WTC11 (cell line): ENCODE measurements around the gene SOX5.

ENCODE experiments used
- ATF1 ChIP-seq: sonication (generic); formaldehyde crosslinking; IDR thresholded peaks from 2 replicates; pipeline ENCODE4 v1.8.1; 2023; ENCODE audit warnings: mild to moderate bottlenecking, moderate library complexity, missing genetic modification reagents
- CTCF ChIP-seq: fragments of 200-600 bp; IDR thresholded peaks from 2 replicates; pipeline ENCODE4 v1.8.0; 2022; ENCODE audit warnings: antibody characterized with exemption
- TEAD1 ChIP-seq: sonication (generic); formaldehyde crosslinking; IDR thresholded peaks from 2 replicates; pipeline ENCODE4 v1.8.0; 2022; ENCODE audit warnings: mild to moderate bottlenecking, missing genetic modification reagents
- TEAD4 ChIP-seq: sonication (generic); formaldehyde crosslinking; IDR thresholded peaks from 2 replicates; pipeline ENCODE4 v1.8.0; 2022; ENCODE audit warnings: mild to moderate bottlenecking, missing genetic modification reagents
- TF ChIP-seq, protein P1 (sequence below): sonication (generic); formaldehyde crosslinking; IDR thresholded peaks from 2 replicates; pipeline ENCODE4 v1.8.0; 2023; ENCODE audit warnings: missing genetic modification reagents, mild to moderate bottlenecking, borderline replicate concordance
- TF ChIP-seq, protein P2 (sequence below): sonication (generic); formaldehyde crosslinking; conservative IDR thresholded peaks from 2 replicates; pipeline ENCODE4 v1.8.1; 2022; ENCODE audit warnings: mild to moderate bottlenecking, missing genetic modification reagents
- TF ChIP-seq, protein P3 (sequence below): sonication (generic); formaldehyde crosslinking; IDR thresholded peaks from 2 replicates; pipeline ENCODE4 v1.8.1; 2022; ENCODE audit warnings: low read depth, missing genetic modification reagents, borderline replicate concordance

DNA sequence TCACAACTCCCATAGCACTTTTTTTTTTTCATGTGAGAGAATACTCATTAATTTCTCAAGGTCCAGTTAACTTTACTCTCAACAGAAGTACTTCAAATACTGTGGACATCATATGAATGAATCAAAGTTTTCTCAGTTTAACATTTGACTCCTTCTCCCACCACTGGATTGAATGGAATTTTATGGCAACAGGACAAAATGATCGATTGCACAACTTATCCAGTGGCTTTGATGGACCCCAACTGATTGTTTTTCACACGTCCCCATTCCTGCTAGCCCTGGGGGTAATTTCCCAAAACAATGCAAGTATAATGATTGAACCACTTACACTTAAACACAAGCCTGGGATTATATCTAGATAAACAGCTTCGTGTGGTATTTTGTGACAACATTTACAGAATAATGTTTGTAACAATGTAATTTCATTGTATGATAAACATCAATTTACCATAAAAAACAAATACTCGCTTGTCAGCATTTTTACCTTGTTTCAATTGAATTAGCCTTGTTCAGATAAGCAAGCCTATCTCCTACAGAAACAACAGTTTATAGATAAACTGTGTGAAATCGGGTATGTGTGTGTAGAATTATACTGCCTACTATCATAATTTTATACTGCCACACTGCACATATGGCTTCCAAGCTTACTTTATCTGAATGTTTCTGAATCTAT lies 60.9 kb downstream of the SOX5 start:
- TF ChIP-seq CTCF (no peak), TEAD4 (CRISPR knock-in tag) (no peak), ATF1 (CRISPR knock-in tag) (no peak), TEAD1 (no peak)
- TF ChIP-seq, protein P1, sequence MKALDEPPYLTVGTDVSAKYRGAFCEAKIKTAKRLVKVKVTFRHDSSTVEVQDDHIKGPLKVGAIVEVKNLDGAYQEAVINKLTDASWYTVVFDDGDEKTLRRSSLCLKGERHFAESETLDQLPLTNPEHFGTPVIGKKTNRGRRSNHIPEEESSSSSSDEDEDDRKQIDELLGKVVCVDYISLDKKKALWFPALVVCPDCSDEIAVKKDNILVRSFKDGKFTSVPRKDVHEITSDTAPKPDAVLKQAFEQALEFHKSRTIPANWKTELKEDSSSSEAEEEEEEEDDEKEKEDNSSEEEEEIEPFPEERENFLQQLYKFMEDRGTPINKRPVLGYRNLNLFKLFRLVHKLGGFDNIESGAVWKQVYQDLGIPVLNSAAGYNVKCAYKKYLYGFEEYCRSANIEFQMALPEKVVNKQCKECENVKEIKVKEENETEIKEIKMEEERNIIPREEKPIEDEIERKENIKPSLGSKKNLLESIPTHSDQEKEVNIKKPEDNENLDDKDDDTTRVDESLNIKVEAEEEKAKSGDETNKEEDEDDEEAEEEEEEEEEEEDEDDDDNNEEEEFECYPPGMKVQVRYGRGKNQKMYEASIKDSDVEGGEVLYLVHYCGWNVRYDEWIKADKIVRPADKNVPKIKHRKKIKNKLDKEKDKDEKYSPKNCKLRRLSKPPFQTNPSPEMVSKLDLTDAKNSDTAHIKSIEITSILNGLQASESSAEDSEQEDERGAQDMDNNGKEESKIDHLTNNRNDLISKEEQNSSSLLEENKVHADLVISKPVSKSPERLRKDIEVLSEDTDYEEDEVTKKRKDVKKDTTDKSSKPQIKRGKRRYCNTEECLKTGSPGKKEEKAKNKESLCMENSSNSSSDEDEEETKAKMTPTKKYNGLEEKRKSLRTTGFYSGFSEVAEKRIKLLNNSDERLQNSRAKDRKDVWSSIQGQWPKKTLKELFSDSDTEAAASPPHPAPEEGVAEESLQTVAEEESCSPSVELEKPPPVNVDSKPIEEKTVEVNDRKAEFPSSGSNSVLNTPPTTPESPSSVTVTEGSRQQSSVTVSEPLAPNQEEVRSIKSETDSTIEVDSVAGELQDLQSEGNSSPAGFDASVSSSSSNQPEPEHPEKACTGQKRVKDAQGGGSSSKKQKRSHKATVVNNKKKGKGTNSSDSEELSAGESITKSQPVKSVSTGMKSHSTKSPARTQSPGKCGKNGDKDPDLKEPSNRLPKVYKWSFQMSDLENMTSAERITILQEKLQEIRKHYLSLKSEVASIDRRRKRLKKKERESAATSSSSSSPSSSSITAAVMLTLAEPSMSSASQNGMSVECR (CRISPR knock-in tag), result no peak
- TF ChIP-seq, protein P2, sequence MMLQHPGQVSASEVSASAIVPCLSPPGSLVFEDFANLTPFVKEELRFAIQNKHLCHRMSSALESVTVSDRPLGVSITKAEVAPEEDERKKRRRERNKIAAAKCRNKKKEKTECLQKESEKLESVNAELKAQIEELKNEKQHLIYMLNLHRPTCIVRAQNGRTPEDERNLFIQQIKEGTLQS (CRISPR knock-in tag), result no peak
- TF ChIP-seq, protein P3, sequence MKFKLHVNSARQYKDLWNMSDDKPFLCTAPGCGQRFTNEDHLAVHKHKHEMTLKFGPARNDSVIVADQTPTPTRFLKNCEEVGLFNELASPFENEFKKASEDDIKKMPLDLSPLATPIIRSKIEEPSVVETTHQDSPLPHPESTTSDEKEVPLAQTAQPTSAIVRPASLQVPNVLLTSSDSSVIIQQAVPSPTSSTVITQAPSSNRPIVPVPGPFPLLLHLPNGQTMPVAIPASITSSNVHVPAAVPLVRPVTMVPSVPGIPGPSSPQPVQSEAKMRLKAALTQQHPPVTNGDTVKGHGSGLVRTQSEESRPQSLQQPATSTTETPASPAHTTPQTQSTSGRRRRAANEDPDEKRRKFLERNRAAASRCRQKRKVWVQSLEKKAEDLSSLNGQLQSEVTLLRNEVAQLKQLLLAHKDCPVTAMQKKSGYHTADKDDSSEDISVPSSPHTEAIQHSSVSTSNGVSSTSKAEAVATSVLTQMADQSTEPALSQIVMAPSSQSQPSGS (CRISPR knock-in tag), result no peak
